Measurements from ENCODE around the gene ADTRP.

- TF ChIP-seq, protein P1, sequence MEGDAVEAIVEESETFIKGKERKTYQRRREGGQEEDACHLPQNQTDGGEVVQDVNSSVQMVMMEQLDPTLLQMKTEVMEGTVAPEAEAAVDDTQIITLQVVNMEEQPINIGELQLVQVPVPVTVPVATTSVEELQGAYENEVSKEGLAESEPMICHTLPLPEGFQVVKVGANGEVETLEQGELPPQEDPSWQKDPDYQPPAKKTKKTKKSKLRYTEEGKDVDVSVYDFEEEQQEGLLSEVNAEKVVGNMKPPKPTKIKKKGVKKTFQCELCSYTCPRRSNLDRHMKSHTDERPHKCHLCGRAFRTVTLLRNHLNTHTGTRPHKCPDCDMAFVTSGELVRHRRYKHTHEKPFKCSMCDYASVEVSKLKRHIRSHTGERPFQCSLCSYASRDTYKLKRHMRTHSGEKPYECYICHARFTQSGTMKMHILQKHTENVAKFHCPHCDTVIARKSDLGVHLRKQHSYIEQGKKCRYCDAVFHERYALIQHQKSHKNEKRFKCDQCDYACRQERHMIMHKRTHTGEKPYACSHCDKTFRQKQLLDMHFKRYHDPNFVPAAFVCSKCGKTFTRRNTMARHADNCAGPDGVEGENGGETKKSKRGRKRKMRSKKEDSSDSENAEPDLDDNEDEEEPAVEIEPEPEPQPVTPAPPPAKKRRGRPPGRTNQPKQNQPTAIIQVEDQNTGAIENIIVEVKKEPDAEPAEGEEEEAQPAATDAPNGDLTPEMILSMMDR (IDR thresholded peaks at IDR 0.05 in 2 of 3, conservative IDR thresholded peaks at IDR 0.05 in 1 of 3; ENCODE audit: borderline replicate concordance in 1 of 3, insufficient read depth in 1 of 3, low read depth in 2 of 3, low read length in 2 of 3), result no peak; a peak in 1 of 6 replicates
- TF ChIP-seq EZH2 (IDR thresholded peaks at IDR 0.05) (no peak), ZFX (IDR thresholded peaks at IDR 0.05) (no peak), POLR2A (IDR thresholded peaks at IDR 0.05; ENCODE audit: borderline replicate concordance, extremely low read depth, insufficient read depth, insufficient read length) (no peak), SP1 (IDR thresholded peaks at IDR 0.05; ENCODE audit: low read depth) (no peak), JUND (IDR thresholded peaks at IDR 0.05) (no peak)
- TF ChIP-seq, protein P2, sequence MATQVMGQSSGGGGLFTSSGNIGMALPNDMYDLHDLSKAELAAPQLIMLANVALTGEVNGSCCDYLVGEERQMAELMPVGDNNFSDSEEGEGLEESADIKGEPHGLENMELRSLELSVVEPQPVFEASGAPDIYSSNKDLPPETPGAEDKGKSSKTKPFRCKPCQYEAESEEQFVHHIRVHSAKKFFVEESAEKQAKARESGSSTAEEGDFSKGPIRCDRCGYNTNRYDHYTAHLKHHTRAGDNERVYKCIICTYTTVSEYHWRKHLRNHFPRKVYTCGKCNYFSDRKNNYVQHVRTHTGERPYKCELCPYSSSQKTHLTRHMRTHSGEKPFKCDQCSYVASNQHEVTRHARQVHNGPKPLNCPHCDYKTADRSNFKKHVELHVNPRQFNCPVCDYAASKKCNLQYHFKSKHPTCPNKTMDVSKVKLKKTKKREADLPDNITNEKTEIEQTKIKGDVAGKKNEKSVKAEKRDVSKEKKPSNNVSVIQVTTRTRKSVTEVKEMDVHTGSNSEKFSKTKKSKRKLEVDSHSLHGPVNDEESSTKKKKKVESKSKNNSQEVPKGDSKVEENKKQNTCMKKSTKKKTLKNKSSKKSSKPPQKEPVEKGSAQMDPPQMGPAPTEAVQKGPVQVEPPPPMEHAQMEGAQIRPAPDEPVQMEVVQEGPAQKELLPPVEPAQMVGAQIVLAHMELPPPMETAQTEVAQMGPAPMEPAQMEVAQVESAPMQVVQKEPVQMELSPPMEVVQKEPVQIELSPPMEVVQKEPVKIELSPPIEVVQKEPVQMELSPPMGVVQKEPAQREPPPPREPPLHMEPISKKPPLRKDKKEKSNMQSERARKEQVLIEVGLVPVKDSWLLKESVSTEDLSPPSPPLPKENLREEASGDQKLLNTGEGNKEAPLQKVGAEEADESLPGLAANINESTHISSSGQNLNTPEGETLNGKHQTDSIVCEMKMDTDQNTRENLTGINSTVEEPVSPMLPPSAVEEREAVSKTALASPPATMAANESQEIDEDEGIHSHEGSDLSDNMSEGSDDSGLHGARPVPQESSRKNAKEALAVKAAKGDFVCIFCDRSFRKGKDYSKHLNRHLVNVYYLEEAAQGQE (IDR thresholded peaks at IDR 0.05; ENCODE audit: low read depth), result no peak
Observed at GRCh38 chr6:11766043-11766442, 12.6 kb downstream of the ADTRP start.

All from HCT116 (cell line).